HG02610 (cell line): Measurements from ENCODE around the gene ZNF574.
"Not testable (repeated sequence)": the region's sequence is repeated elsewhere in the genome, so short reads cannot be mapped to it uniquely, and the experiment has no call there.

Experiments
- ATAC-seq: cut with Tn5 transposase; IDR thresholded peaks from one replicate; pipeline ENCODE4 v1.9.1; 2021; ENCODE audit warnings: mild to moderate bottlenecking, moderate library complexity; ENCODE audit not compliant: unreplicated experiment

ZNF574 gene

GRCh38 chr19:42096255-42096837 lies 20.4 kb downstream of the ZNF574 start:
- ATAC-seq: no peak

GRCh38 chr19:42097461-42097860 lies 21.5 kb downstream of the ZNF574 start:
- ATAC-seq: no peak

- no peak for ATAC-seq
Observed at GRCh38 chr19:42098781-42099180, 22.8 kb downstream of the ZNF574 start.

GRCh38 chr19:42099336-42099925 lies 23.5 kb downstream of the ZNF574 start:
- no peak for ATAC-seq

- not testable (repeated sequence) for ATAC-seq
Observed at GRCh38 chr19:42100241-42100640, 24.3 kb downstream of the ZNF574 start.

GRCh38 chr19:42102877-42103276 lies 26.9 kb downstream of the ZNF574 start:
- ATAC-seq: no peak

- no peak for ATAC-seq
Observed at GRCh38 chr19:42105368-42105767, 29.4 kb downstream of the ZNF574 start.

- peak; percentile 59 for ATAC-seq
Observed at GRCh38 chr19:42108527-42109389, 32.8 kb downstream of the ZNF574 start.

GRCh38 chr19:42109896-42110295 lies 33.9 kb downstream of the ZNF574 start:
- no peak for ATAC-seq

GRCh38 chr19:42110658-42111057 lies 34.7 kb downstream of the ZNF574 start:
- ATAC-seq: no peak

GRCh38 chr19:42111384-42111783 lies 35.4 kb downstream of the ZNF574 start:
- ATAC-seq: no peak

- ATAC-seq: no peak
Observed at GRCh38 chr19:42111811-42112210, 35.8 kb downstream of the ZNF574 start.

- ATAC-seq: peak; percentile 58
Observed at GRCh38 chr19:42113641-42114348, 37.8 kb downstream of the ZNF574 start.

- peak; percentile 65 for ATAC-seq
Observed at GRCh38 chr19:42114412-42114811, 38.4 kb downstream of the ZNF574 start.

GRCh38 chr19:42115219-42115618 lies 39.3 kb downstream of the ZNF574 start:
- ATAC-seq: no peak

- no peak for ATAC-seq
Observed at GRCh38 chr19:42115705-42116104, 39.7 kb downstream of the ZNF574 start.

GRCh38 chr19:42116308-42117075 lies 40.5 kb downstream of the ZNF574 start:
- ATAC-seq: no peak

GRCh38 chr19:42117076-42117475 lies 41.1 kb downstream of the ZNF574 start:
- no peak for ATAC-seq

- no peak for ATAC-seq
Observed at GRCh38 chr19:42120276-42120980, 44.5 kb downstream of the ZNF574 start.

- no peak for ATAC-seq
Observed at GRCh38 chr19:42121036-42121621, 45.2 kb downstream of the ZNF574 start.
